Measurements from ENCODE around the gene BCL2L12. TPM values are rescaled to one million over a fixed set of nuclear protein-coding genes. Genes with fewer than 3 reads are reported as not detected.

The BCL2L12 gene
- total RNA-seq, 1 experiment from 2014 or later, result 14.1 TPM

DNA sequence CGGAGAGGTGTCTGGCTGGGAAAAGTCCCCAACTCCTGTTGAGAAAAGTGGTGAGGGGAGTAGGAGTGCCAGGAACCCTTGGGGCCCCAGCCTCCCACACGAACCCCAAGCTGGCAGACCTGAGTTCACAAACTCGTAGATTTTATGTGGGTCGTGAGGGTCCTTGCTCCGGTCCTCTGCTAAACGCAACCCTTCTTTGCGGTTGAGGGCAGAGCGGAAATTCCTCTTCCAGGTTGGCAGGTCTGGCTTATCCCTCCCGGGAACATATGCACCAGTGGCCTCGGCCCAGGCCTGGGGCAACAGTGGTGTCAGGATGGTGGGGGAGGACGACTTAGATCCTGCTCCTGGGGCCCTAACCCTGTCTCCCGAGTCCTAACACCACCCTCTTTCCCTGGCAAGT lies 2.5 kb upstream of the BCL2L12 start:
- DNase-seq (ENCODE audit: low read depth), result no peak

DNA sequence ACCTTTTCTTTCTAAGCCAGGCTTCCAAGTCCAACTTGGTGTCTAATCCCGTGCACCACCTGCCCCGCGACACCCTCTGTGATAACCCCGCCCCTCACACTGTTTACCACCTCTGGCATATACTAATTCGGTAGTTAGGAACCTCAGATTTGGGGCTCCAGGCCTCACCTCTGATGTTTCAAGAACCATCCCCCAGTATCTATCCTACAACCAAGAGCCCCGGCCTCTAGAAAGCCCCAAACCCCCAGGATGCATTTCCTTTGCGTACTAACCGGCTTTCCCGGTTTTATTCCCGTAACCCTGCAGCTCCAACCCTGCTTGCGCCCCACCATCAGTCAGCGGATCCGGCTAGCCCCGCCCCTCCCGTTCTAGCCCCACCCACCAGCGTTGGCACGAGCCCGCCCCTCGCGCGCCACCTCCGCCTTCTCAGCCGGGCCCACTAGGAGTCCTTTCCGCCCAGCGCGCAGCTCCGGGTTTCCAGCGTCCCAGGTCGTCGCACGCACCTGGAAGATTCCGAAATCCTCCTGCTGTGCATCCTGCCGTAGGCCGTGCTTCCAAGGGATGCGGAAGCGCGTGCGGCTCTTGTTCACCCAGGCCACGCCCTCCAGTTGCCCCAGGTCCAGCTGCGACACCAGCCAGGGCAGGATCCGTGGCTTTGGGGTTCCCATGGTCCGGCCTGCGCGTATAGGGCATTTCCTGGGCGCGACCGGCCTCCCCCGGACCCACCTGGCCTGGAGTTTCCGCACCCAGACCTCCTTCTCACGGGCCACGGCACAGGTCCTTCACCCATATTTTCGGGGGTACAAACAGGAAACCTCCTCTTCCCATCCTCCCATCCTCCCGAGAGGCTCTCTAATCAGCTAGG lies 1.3 kb upstream of the BCL2L12 start:
- peak; percentile 96 for DNase-seq (ENCODE audit: low read depth)

DNA sequence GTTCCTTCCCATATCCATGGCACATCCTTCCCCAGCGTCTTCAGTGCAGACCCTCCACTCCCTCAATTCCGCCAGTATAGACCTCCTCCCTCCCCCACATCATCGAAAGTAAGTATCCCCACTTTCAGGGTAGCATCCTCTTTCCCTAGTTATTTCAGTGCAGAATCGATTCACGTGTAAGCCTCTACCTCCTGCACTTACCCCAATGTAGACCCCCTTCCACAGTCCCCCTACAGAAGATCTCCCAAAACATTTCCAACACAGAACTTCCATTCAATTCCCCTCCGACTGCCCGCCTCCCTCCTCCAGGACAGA lies 740 bp upstream of the BCL2L12 start:
- no peak for DNase-seq (ENCODE audit: low read depth)

DNA sequence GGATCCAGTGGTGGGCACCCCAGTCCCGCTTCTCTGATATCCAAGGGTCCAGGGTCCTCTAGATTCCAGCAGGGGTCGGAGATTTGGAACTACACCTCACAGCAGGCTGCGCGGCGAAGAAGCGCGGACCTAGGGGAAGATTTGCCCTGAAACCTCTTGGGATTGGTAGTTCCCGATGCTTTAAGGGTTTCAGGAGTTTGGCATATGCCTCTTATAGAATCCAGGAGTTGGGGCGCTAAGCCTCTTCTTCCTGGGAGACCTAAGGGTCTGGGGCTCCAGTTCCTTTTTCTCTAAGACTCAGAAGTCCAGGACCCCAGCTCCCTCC lies 349 bp downstream of the BCL2L12 start:
- DNase-seq (ENCODE audit: low read depth), result no peak

DNA sequence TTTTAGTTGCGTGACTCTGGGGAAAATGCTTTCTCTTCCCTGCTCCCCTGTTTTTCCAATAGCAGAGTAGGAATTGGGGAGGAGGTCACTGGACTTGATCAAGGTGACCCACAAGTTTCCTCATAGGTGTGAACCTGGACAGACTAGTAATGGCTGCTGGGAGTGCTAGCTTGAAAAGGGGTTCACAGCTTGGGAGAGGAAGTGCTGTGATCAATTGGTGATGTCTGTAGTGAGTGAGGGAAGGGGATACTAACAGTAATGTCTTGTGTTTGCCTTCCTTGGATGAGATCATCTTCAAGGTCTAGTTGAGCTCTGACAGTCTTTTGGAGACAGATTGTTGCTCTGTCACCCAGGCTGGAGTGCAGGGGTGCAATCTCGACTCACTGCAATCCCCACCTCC lies 1.7 kb downstream of the BCL2L12 start:
- no peak for DNase-seq (ENCODE audit: low read depth)

DNA sequence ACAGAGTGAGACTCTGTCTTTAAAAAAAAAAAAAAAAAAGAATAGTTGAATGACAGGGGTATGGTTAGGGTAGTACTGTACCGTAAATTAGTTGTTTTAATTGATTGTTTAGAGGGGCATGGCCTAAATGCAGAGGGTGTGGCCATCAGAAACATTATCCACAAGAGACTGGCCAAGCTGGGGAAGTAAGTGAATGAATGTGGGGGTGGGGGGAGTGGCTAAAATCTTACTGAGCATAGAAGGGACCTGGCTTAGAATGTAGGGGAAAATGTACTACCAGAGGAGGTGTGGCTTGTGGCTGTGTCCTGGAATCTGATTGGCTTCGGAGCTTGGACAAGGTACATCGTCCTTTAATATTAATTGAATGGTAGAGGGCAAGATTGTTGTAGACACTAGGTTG lies 3.8 kb downstream of the BCL2L12 start:
- DNase-seq (ENCODE audit: low read depth), result no peak

DNA sequence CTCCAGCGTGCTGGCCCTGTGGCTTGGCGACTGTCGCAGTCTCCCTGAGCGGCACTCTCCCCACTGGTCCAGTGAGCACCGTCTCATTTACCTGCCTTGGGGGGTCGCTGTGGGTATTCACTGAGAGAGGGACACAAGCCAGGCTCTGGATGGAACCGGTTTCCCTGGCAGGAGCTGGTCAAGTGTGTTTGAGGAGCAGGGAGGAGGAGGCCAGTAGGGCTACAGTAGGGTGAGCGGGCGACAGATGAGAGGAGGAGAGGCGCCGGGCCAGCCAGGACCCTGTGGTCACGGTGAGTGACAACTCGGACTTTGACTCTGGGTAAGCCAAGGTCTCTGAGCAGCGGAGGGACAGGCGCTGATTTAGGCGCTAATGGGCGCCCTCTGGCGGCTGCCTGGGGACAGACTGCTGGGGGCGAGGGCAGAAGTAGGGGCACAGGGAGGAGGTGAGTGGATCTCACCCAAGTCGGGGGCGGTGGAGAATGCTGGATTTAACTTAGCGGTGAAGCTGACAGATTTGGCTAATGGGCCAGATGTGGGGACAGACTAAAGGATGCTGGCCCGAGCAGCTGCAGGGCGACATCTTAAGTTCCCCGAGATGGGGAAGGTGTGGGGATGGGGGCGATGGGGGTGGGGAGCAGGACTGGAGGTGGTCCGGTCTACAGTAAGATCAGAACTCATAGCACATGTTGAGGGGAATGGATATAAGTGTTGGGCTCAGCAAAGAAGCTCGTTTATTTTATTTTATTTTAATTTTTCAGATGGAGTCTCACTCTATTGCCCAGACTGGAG lies 6.6 kb downstream of the BCL2L12 start:
- DNase-seq (ENCODE audit: low read depth), result peak; percentile 45

DNA sequence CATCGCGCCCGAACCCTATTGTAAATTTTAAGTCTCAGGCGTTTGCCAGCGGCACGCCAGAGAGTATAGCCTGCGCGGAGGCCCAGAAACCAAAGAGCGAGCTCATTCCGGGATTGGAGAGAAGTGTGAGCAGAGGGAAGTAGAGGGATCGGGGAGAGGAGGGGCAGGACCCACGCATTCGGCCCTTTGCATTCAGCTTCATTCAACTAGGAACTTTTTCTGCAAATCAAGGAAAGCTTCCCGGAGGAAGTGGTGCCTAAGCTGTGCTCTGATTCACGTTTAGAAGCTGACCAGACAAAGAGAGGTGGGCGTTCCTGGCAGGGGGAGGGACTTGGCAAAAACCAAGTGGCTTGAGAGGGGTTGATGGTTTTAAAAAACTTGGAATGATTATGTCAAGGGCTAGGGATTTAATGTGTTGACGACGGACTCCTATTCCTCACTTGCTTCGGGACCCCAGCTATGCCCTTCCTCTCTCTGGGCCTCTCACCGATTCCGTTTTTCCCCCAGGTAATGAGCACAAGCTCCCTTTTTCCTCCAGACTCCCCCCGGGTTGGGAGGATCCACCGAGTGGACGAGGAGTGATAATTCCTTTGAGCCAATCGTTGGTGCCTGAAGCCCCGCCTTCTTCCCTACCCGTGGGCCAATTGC lies 10.5 kb downstream of the BCL2L12 start:
- peak; percentile 86 for DNase-seq (ENCODE audit: low read depth)

DNA sequence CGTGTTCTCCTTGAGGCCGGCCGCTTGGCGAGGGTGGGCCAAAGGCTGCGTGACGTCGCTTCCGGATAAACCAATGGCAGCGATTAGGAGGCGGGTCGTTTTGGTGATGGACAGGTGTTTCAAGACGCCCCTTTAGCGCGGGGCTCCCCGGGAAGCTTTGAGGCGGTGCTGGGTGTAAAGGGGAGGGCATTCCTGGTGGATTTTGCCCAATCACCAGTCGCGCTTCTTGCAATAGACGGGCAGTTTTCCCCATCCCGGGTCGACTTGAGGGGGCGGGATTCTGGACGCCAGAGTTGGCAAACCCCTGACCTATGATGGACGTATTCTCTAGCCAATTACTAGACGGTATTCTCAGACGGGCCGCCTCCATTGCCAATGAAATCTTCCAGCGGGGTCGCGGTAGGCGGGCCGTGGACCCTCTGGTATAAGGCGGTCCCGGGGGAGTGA lies 11.1 kb downstream of the BCL2L12 start:
- peak; percentile 99 for DNase-seq (ENCODE audit: low read depth)

DNA sequence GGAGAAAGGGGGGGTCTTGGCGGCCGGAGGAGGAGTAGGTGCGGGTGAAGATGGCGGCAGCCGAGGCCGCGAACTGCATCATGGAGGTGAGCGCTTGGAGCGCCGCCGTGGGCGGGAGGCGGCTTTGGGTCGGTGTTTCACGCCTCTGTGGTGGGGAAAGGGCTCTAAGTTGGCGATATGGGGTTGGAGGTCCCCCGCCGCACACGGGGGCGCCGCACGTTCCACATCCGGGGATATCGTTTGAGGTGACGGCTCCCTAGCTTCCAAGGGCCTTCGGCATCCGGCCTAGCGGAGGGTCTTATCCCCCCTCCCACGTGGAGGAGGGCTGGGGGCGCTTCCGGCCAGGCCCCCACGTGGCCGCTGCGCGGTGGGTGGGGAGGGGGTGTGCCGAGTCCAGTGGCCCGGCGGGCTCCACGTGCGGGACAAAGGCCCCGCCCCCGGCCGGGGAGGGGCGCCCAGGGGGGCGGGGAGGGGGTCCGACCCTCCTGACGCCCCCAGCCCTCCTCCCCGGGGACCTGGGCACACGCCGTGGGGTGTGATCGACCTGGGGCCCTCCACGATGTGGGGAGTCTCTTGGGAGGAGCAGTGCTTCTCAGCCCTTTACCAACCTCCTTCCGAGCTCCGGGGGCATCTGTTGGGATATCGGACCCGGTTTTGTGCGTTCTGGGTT lies 11.6 kb downstream of the BCL2L12 start, which contains the start of gene PRMT1:
Gene PRMT1, plus strand, starts transcription at position 41 of the 670 bp plus-strand sequence. Its CDS starts 10 bp downstream, at position 51.
- peak; percentile 30 for DNase-seq (ENCODE audit: low read depth)

DNA sequence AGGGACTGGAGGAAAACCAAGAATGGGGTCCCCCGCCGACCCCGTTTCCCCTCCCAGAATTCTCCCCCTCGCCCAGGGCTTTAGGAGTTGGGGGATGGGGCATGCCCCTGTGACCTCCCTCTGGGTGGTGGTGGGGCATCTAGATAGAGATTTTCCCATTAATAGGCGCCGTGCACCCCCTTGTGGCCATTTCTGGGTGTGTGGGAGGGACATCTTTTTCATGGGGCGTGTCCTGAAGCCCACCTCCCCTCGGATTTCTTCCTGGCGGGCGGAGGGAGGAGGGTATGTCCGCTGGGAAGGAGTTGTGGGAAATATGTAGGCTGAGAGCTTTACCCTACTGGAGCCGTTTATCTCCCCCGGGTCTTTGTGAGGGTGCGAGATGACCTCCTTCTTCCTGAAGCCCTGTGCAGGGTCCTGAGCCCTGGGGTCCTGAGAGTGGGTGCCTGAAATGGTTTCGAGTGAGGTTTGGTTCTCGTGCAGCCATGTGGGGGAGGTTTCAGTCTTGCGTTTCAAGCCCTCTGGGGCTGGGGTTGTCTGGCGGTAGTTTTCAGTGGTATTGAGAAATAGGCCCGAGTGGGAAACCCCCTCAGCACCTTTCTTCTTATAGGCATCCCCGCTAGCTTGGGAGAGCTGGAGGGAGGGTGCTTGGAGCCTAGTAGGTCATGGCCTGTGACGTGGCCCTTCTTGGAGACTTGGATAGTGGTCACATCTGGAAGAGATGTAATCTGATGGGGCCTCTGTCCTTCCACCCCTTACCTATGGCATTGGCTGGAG lies 12.4 kb downstream of the BCL2L12 start:
- DNase-seq (ENCODE audit: low read depth), result peak; percentile 60

DNA sequence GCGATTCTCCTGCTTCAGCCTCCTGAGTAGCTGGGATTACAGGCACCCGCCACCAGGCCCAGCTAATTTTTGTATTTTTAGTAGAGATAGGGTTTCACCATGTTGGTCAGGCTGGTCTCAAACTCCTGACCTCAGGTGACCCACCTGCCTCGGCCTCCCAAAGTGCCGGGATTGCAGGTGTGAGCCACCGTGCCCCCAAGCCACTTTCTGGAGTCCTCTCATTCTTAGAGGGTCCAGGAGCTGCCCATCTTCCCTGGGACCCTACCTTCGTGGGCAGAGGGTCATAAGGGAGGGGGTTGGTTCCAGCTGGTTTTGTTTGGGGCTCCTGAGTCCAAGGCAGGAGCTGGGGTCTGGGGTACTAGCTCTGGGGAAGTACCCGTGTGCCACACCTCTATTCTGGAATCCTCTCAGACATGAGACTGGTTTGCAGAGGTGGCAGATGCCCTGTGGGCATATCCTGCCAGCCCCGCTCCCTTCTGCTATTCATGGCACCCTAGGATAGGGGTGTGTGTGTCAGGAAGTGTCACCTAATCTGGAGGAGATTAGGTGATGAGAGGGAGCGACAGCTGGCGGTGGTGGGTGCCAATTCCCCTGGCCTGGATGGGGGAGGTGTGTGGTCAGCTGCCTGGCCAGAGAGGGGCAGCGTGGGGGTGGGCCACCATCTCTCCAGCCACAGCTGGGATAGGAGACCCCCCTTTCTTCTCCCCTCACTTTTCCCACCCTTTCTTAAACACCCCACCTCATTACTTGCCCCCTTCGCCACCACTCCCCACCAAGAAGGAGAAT lies 13.4 kb downstream of the BCL2L12 start:
- peak; percentile 30 for DNase-seq (ENCODE audit: low read depth)

DNA sequence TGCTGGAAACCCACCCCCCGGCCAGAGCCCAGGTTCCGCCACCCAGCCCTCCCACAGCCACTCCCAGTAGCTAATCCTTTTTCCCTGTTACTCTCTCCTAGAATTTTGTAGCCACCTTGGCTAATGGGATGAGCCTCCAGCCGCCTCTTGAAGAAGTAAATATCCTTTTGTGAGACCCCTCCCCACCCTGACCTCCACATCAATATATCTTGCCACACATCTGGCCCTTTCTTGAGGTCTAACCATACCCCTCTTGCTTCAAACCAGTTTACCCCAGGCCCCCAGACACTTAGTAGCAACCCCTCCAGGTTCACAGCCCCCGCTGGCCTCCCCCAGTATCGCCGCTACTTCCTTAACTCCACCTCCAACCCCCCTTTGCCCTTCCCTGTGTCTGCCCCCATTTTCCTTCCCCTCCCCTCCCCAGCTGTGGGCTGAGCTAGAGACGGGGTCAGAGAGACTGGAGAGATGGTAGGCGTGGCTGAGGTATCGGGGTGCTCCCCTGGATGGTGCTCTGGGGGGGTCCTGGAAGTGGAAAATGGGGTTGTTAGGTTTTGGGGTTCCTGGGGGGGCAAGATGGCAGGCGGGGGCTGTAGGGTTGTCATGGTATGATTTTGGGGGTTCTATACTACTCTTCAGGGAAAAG lies 14.2 kb downstream of the BCL2L12 start:
- DNase-seq (ENCODE audit: low read depth), result no peak

DNA sequence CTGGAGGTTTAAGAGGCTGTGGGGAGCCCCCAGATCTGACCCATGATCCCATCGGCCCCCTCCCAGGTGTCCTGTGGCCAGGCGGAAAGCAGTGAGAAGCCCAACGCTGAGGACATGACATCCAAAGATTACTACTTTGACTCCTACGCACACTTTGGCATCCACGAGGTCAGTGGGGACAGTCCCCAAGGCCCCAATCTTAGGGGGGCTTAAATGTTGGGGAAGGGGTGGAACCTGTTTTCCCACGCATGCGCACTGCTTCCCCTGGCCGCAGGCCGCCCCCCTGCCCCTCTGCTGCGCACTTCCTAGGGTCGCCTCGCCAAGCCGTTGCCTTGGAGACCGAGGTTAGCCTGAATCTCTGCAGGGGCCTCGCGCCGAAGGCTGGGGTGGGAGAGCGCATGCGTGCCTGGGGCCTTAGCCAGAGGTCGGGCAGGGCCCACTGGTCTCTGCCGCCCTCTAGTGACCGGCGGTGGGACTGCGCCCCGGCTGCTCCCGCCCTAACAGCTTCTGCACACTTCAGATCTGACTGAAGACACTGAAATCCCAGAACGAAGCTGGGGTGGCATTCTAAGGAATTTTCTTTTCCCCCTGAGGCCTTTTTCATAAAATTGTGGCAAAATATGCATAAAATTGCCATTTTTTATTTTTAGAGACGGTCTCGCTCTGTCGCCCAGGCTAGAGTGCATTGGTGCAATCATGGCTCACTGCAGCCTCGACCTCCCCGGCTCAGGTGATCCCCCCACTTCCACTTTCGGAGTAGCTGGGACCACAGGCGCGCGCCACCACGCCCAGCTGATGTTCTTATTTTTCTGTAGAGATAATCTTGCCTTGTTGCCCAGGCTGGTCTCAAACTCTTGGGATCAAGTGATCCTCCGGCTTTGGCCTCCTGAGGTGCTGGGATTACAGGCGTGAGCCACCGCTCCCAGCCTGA lies 15.0 kb downstream of the BCL2L12 start:
- peak; percentile 75 for DNase-seq (ENCODE audit: low read depth)

DNA sequence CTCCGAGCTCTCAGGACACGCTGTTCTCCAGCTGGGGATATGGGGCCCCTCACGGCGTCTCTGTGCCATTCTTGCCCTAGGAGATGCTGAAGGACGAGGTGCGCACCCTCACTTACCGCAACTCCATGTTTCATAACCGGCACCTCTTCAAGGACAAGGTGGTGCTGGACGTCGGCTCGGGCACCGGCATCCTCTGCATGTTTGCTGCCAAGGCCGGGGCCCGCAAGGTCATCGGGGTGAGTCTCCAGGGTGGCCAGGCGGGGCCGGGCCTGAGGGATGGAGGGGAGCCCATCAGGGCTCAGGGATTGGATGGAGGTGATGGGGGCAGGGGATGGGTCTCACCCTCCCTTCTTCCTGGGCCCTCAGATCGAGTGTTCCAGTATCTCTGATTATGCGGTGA lies 16.1 kb downstream of the BCL2L12 start:
- no peak for DNase-seq (ENCODE audit: low read depth)

DNA sequence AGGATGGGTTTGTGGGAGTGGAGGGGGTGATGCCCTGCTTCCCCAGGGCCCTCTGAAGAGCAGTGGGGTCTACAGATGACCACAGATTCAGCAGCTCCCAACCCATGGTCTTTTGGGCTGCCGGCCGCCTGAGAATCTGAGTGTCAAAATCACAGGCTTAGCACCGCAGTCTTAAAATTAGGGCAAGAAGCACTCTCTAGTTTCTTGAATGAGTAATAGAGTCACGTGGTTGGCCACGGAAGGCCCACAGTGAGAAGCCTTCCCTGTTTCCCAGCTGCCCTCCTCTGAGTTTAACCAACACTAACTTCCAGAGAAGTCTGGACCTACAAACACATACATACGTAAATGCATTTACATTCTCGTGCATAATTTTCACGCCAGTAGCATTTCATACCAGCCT lies 16.5 kb downstream of the BCL2L12 start:
- DNase-seq (ENCODE audit: low read depth), result no peak

DNA sequence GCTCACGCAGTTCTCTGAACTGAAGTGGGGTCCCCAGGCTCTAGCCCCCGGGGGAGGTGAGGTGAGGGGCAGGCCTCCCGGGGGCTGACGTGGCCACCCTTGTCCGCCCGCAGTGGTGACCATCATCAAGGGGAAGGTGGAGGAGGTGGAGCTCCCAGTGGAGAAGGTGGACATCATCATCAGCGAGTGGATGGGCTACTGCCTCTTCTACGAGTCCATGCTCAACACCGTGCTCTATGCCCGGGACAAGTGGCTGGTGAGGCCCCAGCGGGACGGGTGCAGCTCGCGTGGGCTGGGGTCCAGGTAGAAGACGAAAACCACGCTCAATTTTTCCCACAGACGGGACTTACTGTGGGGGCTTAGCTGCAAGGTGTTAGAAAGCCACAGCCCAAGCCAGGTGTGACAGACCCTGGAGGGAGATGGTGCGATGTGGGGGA lies 18.1 kb downstream of the BCL2L12 start:
- DNase-seq (ENCODE audit: low read depth), result no peak

DNA sequence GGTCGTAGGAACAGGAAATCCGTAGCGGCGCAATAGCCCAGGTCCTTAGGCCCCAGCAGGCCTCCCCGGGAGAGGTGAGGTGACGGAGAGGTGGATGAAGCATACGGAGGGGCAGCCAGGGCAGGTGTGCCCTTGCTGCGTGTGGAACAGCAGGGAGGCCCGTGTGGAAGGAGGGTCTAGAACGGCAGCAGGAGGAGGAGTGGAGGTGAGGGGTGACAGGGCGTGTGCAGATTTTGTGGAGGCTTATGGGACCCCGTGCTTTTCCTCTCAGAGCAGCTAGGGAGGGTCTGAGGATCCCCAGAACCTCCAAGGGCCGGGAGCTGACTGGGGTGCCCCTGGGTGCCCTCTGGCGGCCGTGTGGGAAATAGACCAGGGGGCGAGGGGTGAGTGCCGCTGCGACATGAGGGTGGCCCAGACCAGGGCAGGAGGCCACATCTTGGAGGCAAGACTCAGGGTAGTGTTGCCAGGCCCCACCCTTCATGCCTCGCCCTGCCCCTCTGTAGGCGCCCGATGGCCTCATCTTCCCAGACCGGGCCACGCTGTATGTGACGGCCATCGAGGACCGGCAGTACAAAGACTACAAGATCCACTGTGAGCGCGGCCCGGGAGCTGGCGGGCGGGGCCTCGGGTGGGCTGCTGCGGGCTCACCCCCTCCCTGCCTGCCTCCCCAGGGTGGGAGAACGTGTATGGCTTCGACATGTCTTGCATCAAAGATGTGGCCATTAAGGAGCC lies 18.7 kb downstream of the BCL2L12 start:
- no peak for DNase-seq (ENCODE audit: low read depth)

Measured in M059J (cell line).